Stomach (tissue), 9 donors: ENCODE data around the gene ERICH3. TPM values are rescaled to one million over a fixed set of nuclear protein-coding genes. Genes with fewer than 3 reads are reported as not detected.

Source experiments
- DNase-seq, 2 donors: peaks; one replicate each; pipeline versions ENCODE4 v3.0.0 to v3.0.0-alpha.2; 2013 to 2019
- H3K27ac ChIP-seq, 5 donors: fragments of 200-600 bp in 4 of 5; sonication (generic) in 4 of 5; one replicate each; pipeline ENCODE4 v1.5.1; 2013 to 2019; ENCODE audit warnings: mild to moderate bottlenecking in 1 of 5, moderate library complexity in 1 of 5
- H3K27me3 ChIP-seq, 3 donors: fragments of 200-600 bp; sonication (generic); one replicate each; pipeline ENCODE4 v1.5.1; 2017 to 2019; ENCODE audit warnings: mixed run types in 1 of 3
- H3K36me3 ChIP-seq, 4 donors: fragments of 200-600 bp; sonication (generic); 1 replicate in 3 of 4; 2 replicates in 1 of 4; pipeline ENCODE4 v1.5.1; 2016 to 2019
- H3K4me1 ChIP-seq, 4 donors: fragments of 200-600 bp; sonication (generic); one replicate each; pipeline ENCODE4 v1.5.1; 2016 to 2019
- H3K4me3 ChIP-seq, 4 donors: fragments of 200-600 bp; sonication (generic) in 3 of 4; one replicate each; pipeline ENCODE4 v1.5.1; 2016 to 2019; ENCODE audit warnings: mild to moderate bottlenecking in 1 of 4
- H3K9me3 ChIP-seq, 4 donors: fragments of 200-600 bp; sonication (generic); one replicate each; pipeline ENCODE4 v1.5.1; 2016 to 2019
- EP300 ChIP-seq: sonication (generic); formaldehyde crosslinking; IDR thresholded peaks from one replicate; pipeline ENCODE4 v1.6.1; 2017; ENCODE audit warnings: antibody characterized with exemption
- POLR2A ChIP-seq, 4 donors: fragments of 450-650 bp; IDR thresholded peaks; one replicate each; pipeline ENCODE4 v1.6.1; 2016; ENCODE audit warnings: antibody characterized with exemption in 4 of 4, control low read depth in 2 of 4, mild to moderate bottlenecking in 1 of 4, moderate library complexity in 1 of 4
- POLR2AphosphoS5 ChIP-seq, 3 donors: sonication (generic); formaldehyde crosslinking; IDR thresholded peaks; one replicate each; pipeline ENCODE4 v1.6.1; 2016; ENCODE audit warnings: antibody characterized with exemption in 3 of 3
- WGBS, 5 donors: extraction: QIAGEN DNeasy Blood & Tissue Kit in 3 of 5; methylation state at CpG; one replicate each; pipeline versions ENCODE4 v1.1.5 to v1.1.7; 2013 to 2018; 5-methylcytosine and 5-hydroxymethylcytosine counted together
- intact Hi-C: fragments of 100-400 bp; cut with DNase I; formaldehyde crosslinking; loops from one replicate; pipeline ENCODE4 v1.15.1; 2023; ENCODE audit warnings: low total_unique reads
- polyA plus RNA-seq, 3 donors: library from polyadenylated mRNA; stranded (reverse); fragments of 200-250 nt; gene quantifications; one replicate each; pipeline ENCODE4 v1.2.3, GENCODE V29; 2013
- total RNA-seq, 5 donors: library from RNA; depleted of rRNA; stranded (reverse); fragments of >200 nt; gene quantifications; one replicate each; pipeline versions ENCODE4 v1.1.0 to v1.2.3, GENCODE V29; 2014 to 2016
- TF ChIP-seq, protein P1 (sequence below), 7 experiments: fragments of 450-650 bp in 4 of 7; fragments of 200-600 bp in 3 of 7; sonication (generic) in 3 of 7; IDR thresholded peaks; one replicate each; pipeline ENCODE4 v1.5.1; 2016 to 2019; ENCODE audit warnings: antibody characterized with exemption in 7 of 7, control low read depth in 2 of 7, mild to moderate bottlenecking in 1 of 7
- donor health status: healthy with polysubstance abuse.
- donor health status: Bipolar disorder and iron deficiency.
- donor health status: healthy.

Gene ERICH3
- total and polyA plus RNA-seq, 8 donors, result 0.05 to 0.55 TPM; not detected in 6

DNA sequence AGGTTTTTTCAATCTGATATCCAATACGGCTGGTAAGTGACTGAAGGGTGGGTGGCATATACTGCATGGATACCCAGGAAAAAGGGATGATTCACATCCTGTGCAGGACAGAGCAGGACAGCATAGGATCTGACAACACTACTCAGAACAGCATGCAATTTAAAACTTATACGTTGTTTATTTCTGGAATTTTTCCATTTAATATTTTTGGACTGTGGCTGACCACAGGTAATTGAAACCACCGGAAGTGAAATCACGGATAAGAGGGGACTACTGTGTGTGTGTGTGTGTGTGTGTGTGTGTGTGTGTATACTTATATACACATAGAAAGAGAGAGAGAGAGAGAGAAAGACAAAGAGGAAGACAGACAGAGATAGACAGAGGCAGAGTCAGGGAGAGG lies 23.0 kb downstream of the ERICH3 start:
- 73 to 77% (median 74%) methylated on average over 4 of the region's 4 CpGs for WGBS, 5 donors
- intact Hi-C loops, result no loop called here
- TF ChIP-seq POLR2AphosphoS5 (IDR thresholded peaks at IDR 0.05), result no peak
- TF ChIP-seq, protein P1, sequence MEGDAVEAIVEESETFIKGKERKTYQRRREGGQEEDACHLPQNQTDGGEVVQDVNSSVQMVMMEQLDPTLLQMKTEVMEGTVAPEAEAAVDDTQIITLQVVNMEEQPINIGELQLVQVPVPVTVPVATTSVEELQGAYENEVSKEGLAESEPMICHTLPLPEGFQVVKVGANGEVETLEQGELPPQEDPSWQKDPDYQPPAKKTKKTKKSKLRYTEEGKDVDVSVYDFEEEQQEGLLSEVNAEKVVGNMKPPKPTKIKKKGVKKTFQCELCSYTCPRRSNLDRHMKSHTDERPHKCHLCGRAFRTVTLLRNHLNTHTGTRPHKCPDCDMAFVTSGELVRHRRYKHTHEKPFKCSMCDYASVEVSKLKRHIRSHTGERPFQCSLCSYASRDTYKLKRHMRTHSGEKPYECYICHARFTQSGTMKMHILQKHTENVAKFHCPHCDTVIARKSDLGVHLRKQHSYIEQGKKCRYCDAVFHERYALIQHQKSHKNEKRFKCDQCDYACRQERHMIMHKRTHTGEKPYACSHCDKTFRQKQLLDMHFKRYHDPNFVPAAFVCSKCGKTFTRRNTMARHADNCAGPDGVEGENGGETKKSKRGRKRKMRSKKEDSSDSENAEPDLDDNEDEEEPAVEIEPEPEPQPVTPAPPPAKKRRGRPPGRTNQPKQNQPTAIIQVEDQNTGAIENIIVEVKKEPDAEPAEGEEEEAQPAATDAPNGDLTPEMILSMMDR (IDR thresholded peaks at IDR 0.05), result no peak
- H3K36me3 ChIP-seq, result no peaks in the 10 kb centered on the region
- no peak for DNase-seq
- no peaks in the 10 kb centered on the region for H3K27me3 ChIP-seq
- no peak overlapping the region for H3K4me3 ChIP-seq
- H3K4me1 ChIP-seq, result no peaks in the 10 kb centered on the region
- H3K9me3 ChIP-seq, result no peaks in the 10 kb centered on the region
- no peak overlapping the region for H3K27ac ChIP-seq

DNA sequence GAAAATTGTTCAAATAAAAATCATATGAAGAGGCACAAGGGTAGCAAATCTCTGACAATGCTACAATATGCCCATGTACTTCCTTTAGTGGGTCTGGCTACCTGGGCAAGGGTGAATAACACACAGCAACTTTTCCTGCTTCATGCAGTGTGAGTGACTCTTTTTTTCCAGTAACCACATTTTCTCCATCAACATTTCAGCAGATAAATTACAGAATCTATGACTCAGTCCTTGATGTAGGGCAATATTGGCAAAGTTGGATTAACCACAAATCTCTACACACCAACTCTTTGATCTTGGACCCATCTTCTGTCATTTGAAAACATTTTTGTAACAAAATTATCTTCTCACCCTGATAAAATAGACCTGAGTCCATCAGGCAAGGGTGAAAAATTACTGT lies 31.7 kb downstream of the ERICH3 start:
- H3K27me3 ChIP-seq, result no peaks in the 10 kb centered on the region
- no peak for DNase-seq
- no peak overlapping the region for H3K4me3 ChIP-seq
- no peaks in the 10 kb centered on the region for H3K36me3 ChIP-seq
- no peak overlapping the region for H3K27ac ChIP-seq
- no peaks in the 10 kb centered on the region for H3K9me3 ChIP-seq
- H3K4me1 ChIP-seq, result no peaks in the 10 kb centered on the region
- intact Hi-C loops, result no loop called here
- no peak for TF ChIP-seq POLR2AphosphoS5 (IDR thresholded peaks at IDR 0.05)
- TF ChIP-seq EP300, result no peak
- TF ChIP-seq, protein P1 (IDR thresholded peaks at IDR 0.05), result no peak
- TF ChIP-seq POLR2A (IDR thresholded peaks at IDR 0.05), result no peak

DNA sequence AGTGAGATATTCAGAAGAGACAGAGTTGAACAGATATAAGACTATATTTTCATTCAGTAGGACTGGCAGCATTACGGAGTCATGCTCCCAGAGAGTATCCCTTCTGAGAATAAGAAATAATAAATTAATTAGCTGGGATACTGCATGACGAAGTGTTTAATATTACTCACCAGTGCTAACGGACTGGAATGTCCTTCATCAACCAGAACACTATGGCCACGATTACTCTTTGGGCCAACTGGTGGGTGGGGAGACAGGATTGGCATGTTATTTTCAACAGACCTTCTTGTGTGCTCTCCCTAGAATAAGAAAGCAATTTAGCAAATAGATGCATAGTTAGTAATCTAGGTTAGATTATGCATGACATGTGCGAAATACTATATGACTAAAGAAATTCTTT lies 32.4 kb downstream of the ERICH3 start:
- H3K4me1 ChIP-seq, result no peaks in the 10 kb centered on the region
- no peaks in the 10 kb centered on the region for H3K27me3 ChIP-seq
- TF ChIP-seq, protein P1 (IDR thresholded peaks at IDR 0.05), result no peak
- TF ChIP-seq POLR2A (IDR thresholded peaks at IDR 0.05) (no peak), POLR2AphosphoS5 (IDR thresholded peaks at IDR 0.05) (no peak), EP300 (no peak)
- no peaks in the 10 kb centered on the region for H3K9me3 ChIP-seq
- no peak for DNase-seq
- H3K4me3 ChIP-seq, result no peak overlapping the region
- WGBS, 5 donors, result 78 to 91% (median 87%) methylated on average over 5 of the region's 5 CpGs
- H3K27ac ChIP-seq, result no peak overlapping the region
- H3K36me3 ChIP-seq, result no peaks in the 10 kb centered on the region
- intact Hi-C loops, result no loop called here

DNA sequence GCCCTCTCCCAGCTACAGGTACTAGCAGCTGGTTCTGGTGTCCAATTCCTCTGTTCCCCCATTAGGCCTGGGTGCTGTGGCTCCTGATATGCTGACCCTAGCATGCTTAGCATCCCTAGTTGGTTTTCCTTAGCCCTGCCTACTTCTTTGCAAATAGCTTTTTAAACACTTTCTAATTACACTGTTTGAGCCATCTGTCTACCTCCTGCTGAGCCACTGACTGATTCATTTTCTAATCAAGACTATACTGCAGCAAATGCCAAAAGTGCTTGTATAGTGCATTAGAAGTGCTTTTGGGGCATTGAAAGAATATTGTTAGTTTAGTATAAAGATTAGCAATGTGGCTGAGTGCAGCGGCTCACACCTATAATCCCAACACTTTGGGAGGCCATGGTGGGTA lies 36.3 kb downstream of the ERICH3 start:
- Histone ChIP-seq H3K9me3 (no peaks in the 10 kb centered on the region), H3K4me1 (no peaks in the 10 kb centered on the region), H3K36me3 (no peaks in the 10 kb centered on the region), H3K27me3 (no peaks in the 10 kb centered on the region), H3K4me3 (no peak overlapping the region), H3K27ac (no peak overlapping the region)
- no peak for TF ChIP-seq EP300
- no peak for TF ChIP-seq POLR2AphosphoS5 (IDR thresholded peaks at IDR 0.05)
- TF ChIP-seq POLR2A (IDR thresholded peaks at IDR 0.05), result no peak
- TF ChIP-seq, protein P1 (IDR thresholded peaks at IDR 0.05), result no peak
- intact Hi-C loops, result no loop called here
- no peak for DNase-seq
- WGBS, 5 donors, result 56 to 92% (median 81%) methylated on average over 1 of the region's 1 CpG
